HG03175 (cell line): ENCODE measurements around the gene OTOG.

Experiments
- ATAC-seq: cut with Tn5 transposase; IDR thresholded peaks from one replicate; pipeline ENCODE4 v1.9.1; 2021; ENCODE audit warnings: mild to moderate bottlenecking, moderate library complexity; ENCODE audit not compliant: unreplicated experiment

OTOG gene

GRCh38 chr11:17540807-17541206, 6.3 kb upstream of the OTOG start:
- no peak for ATAC-seq

- ATAC-seq: no peak
Measured at GRCh38 chr11:17541330-17541885, 5.7 kb upstream of the OTOG start.

- ATAC-seq: no peak
Measured at GRCh38 chr11:17542249-17542648, 4.8 kb upstream of the OTOG start.

- ATAC-seq: no peak
Measured at GRCh38 chr11:17543041-17543440, 4.0 kb upstream of the OTOG start.

- no peak for ATAC-seq
Measured at GRCh38 chr11:17543574-17544180, 3.4 kb upstream of the OTOG start.

- no peak for ATAC-seq
Measured at GRCh38 chr11:17544181-17544622, 2.9 kb upstream of the OTOG start, which contains the start of gene USH1C. USH1C (minus strand) TSS chr11:17544416; CDS start chr11:17544307, 109 bp downstream.

GRCh38 chr11:17546240-17546639, 819 bp upstream of the OTOG start:
- ATAC-seq: no peak

- ATAC-seq: no peak
Measured at GRCh38 chr11:17547932-17548331, 873 bp downstream of the OTOG start.

- no peak for ATAC-seq
Measured at GRCh38 chr11:17548444-17548843, 1.4 kb downstream of the OTOG start.

- no peak for ATAC-seq
Measured at GRCh38 chr11:17550450-17551346, 3.6 kb downstream of the OTOG start.

GRCh38 chr11:17551347-17552040, 4.4 kb downstream of the OTOG start:
- ATAC-seq: no peak

GRCh38 chr11:17552041-17552355, 4.9 kb downstream of the OTOG start:
- no peak for ATAC-seq

- no peak for ATAC-seq
Measured at GRCh38 chr11:17552392-17553248, 5.6 kb downstream of the OTOG start.

- ATAC-seq: no peak
Measured at GRCh38 chr11:17553249-17553546, 6.1 kb downstream of the OTOG start.

- ATAC-seq: no peak
Measured at GRCh38 chr11:17554487-17554886, 7.4 kb downstream of the OTOG start.

GRCh38 chr11:17556999-17557398, 9.9 kb downstream of the OTOG start:
- no peak for ATAC-seq

- no peak for ATAC-seq
Measured at GRCh38 chr11:17558025-17558780, 11.1 kb downstream of the OTOG start.

- ATAC-seq: no peak
Measured at GRCh38 chr11:17558916-17559315, 11.9 kb downstream of the OTOG start.

GRCh38 chr11:17559341-17560087, 12.5 kb downstream of the OTOG start:
- ATAC-seq: no peak
